H7 (cell line): ENCODE measurements around the gene SUCLG1. TPM values are rescaled to one million over a fixed set of nuclear protein-coding genes. Genes with fewer than 3 reads are reported as not detected.
"Not testable (repeated sequence)": the region's sequence is repeated elsewhere in the genome, so short reads cannot be mapped to it uniquely, and the experiment has no call there.

Source experiments
- DNase-seq: peaks from one replicate; pipeline ENCODE4 v3.0.0; 2012
- H3K27me3 ChIP-seq: 2 replicates; pipeline ENCODE4 v1.6.0; 2011; ENCODE audit warnings: mild to moderate bottlenecking, low read length; ENCODE audit not compliant: control insufficient read depth, insufficient read depth
- H3K36me3 ChIP-seq: replicated peaks from 2 replicates; pipeline ENCODE4 v1.5.1; 2011; ENCODE audit warnings: low read length; ENCODE audit not compliant: control insufficient read depth, insufficient read depth
- H3K4me3 ChIP-seq: 2 replicates; pipeline ENCODE4 v1.5.1; 2011; ENCODE audit warnings: low read depth, mild to moderate bottlenecking, control low read depth, low read length, moderate library complexity; ENCODE audit not compliant: insufficient read depth
- total RNA-seq: library from RNA; depleted of rRNA; stranded (reverse); fragments of >200 nt; shearing (Covaris generic); gene quantifications from 2 replicates; pipeline ENCODE4 v1.2.3, GENCODE V29; 2014

Gene SUCLG1
- total RNA-seq, 1 experiment from 2014 or later: 75.0 TPM

- Histone ChIP-seq H3K27me3 (no peaks in the 10 kb centered on the region), H3K4me3 (no peak overlapping the region), H3K36me3 (no peaks in the 10 kb centered on the region)
- DNase-seq: no peak
These were observed 41.5 kb downstream of the SUCLG1 start for GRCh38 chr2:84417453-84418145.

- Histone ChIP-seq H3K36me3 (no peaks in the 10 kb centered on the region), H3K27me3 (no peaks in the 10 kb centered on the region), H3K4me3 (no peak overlapping the region)
- no peak for DNase-seq
These were observed 49.5 kb downstream of the SUCLG1 start for GRCh38 chr2:84409531-84409930.

GRCh38 chr2:84402111-84402510 lies 57.0 kb downstream of the SUCLG1 start:
- not testable (repeated sequence) for H3K36me3 ChIP-seq, DNase-seq, H3K4me3 ChIP-seq, H3K27me3 ChIP-seq

GRCh38 chr2:84399839-84400238 lies 59.2 kb downstream of the SUCLG1 start:
- H3K36me3 ChIP-seq, DNase-seq: not testable (repeated sequence)

GRCh38 chr2:84395820-84396219 lies 63.3 kb downstream of the SUCLG1 start:
- H3K27me3 ChIP-seq: no peaks in the 10 kb centered on the region
- DNase-seq: no peak

More at GRCh38 chr2:84399839-84400238, 59.2 kb downstream of the SUCLG1 start:
- not testable (repeated sequence) for H3K4me3 ChIP-seq, H3K27me3 ChIP-seq

GRCh38 chr2:84394628-84395027 lies 64.5 kb downstream of the SUCLG1 start:
- DNase-seq: no peak
- Histone ChIP-seq H3K4me3 (no peak overlapping the region), H3K27me3 (no peaks in the 10 kb centered on the region; the same call in 1 of the 2 replicates), H3K36me3 (no peaks in the 10 kb centered on the region)

More at GRCh38 chr2:84395820-84396219, 63.3 kb downstream of the SUCLG1 start:
- no peaks in the 10 kb centered on the region for H3K36me3 ChIP-seq
- H3K4me3 ChIP-seq: no peak overlapping the region

- Histone ChIP-seq H3K4me3 (no peak overlapping the region), H3K36me3 (no peaks in the 10 kb centered on the region), H3K27me3 (no peaks in the 10 kb centered on the region; the same call in 1 of the 2 replicates)
- no peak for DNase-seq
These were observed 65.3 kb downstream of the SUCLG1 start for GRCh38 chr2:84393829-84394228.

GRCh38 chr2:84389794-84390193 lies 69.3 kb downstream of the SUCLG1 start:
- Histone ChIP-seq H3K36me3 (no peaks in the 10 kb centered on the region), H3K4me3 (no peak overlapping the region), H3K27me3 (no peaks in the 10 kb centered on the region; the same call in 1 of the 2 replicates)
- no peak for DNase-seq

GRCh38 chr2:84388921-84389490 lies 70.1 kb downstream of the SUCLG1 start:
- H3K4me3 ChIP-seq: no peak overlapping the region
- no peaks in the 10 kb centered on the region; the same call in 1 of the 2 replicates for H3K27me3 ChIP-seq
- H3K36me3 ChIP-seq: no peaks in the 10 kb centered on the region
- DNase-seq: no peak

GRCh38 chr2:84388133-84388532 lies 70.9 kb downstream of the SUCLG1 start:
- DNase-seq: no peak

GRCh38 chr2:84386336-84387040 lies 72.6 kb downstream of the SUCLG1 start:
- no peak for DNase-seq
- Histone ChIP-seq H3K4me3 (no peak overlapping the region), H3K27me3 (no peaks in the 10 kb centered on the region; the same call in 1 of the 2 replicates), H3K36me3 (no peaks in the 10 kb centered on the region)

More at GRCh38 chr2:84388133-84388532, 70.9 kb downstream of the SUCLG1 start:
- Histone ChIP-seq H3K36me3 (no peaks in the 10 kb centered on the region), H3K27me3 (no peaks in the 10 kb centered on the region; the same call in 1 of the 2 replicates), H3K4me3 (no peak overlapping the region)

- Histone ChIP-seq H3K27me3 (no peaks in the 10 kb centered on the region), H3K4me3 (no peak overlapping the region), H3K36me3 (no peaks in the 10 kb centered on the region)
- no peak for DNase-seq
These were observed 75.8 kb downstream of the SUCLG1 start for GRCh38 chr2:84383271-84383670.

GRCh38 chr2:84380875-84381274 lies 78.2 kb downstream of the SUCLG1 start:
- no peaks in the 10 kb centered on the region for H3K27me3 ChIP-seq
- no peak for DNase-seq
- no peak overlapping the region for H3K4me3 ChIP-seq
- H3K36me3 ChIP-seq: no peaks in the 10 kb centered on the region

GRCh38 chr2:84378960-84379359 lies 80.1 kb downstream of the SUCLG1 start:
- no peak for DNase-seq
- H3K4me3 ChIP-seq: no peak overlapping the region
- no peaks in the 10 kb centered on the region for H3K36me3 ChIP-seq
- no peaks in the 10 kb centered on the region for H3K27me3 ChIP-seq

GRCh38 chr2:84375020-84375419 lies 84.1 kb downstream of the SUCLG1 start:
- no peaks in the 10 kb centered on the region for H3K36me3 ChIP-seq
- DNase-seq: no peak
- H3K27me3 ChIP-seq: no peaks in the 10 kb centered on the region
- no peak overlapping the region for H3K4me3 ChIP-seq
